SK-N-MC (cell line): ENCODE results near the gene FOXP1.

ENCODE experiments used
- DNase-seq: peaks from one replicate; pipeline ENCODE4 v3.0.0-alpha.2; 2011; ENCODE audit warnings: low read depth, low spot score
- H3K27ac ChIP-seq: fragments of 200-600 bp; sonication (generic); 2 replicates; pipeline ENCODE4 v1.5.1; 2016; ENCODE audit warnings: mixed run types
- H3K36me3 ChIP-seq: fragments of 200-600 bp; sonication (generic); 2 replicates; pipeline ENCODE4 v1.6.1; 2017; ENCODE audit warnings: antibody characterized with exemption, low read length, mixed read lengths; ENCODE audit not compliant: insufficient read depth
- H3K4me3 ChIP-seq: fragments of 200-600 bp; sonication (generic); 2 replicates; pipeline ENCODE4 v1.5.1; 2016
- H3K9ac ChIP-seq: fragments of 200-600 bp; sonication (generic); 2 replicates; pipeline ENCODE4 v1.8.0; 2017; ENCODE audit warnings: mixed run types, mixed read lengths; ENCODE audit not compliant: insufficient read length
- H3K9me3 ChIP-seq: fragments of 200-600 bp; sonication (generic); 2 replicates; pipeline ENCODE4 v1.6.1; 2017; ENCODE audit warnings: low read depth, mild to moderate bottlenecking, antibody characterized with exemption, low read length, moderate library complexity, mixed read lengths
- EZH2 ChIP-seq: fragments of 200-600 bp; sonication (generic); IDR thresholded peaks from one replicate; pipeline ENCODE4 v1.6.1; 2017; ENCODE audit warnings: antibody characterized with exemption
- FOXP2 ChIP-seq: optimal IDR thresholded peaks from 2 replicates; pipeline ENCODE3; 2011; ENCODE audit warnings: mild to moderate bottlenecking, moderate library complexity; ENCODE audit not compliant: insufficient read depth; ENCODE audit errors: extremely low read length, control extremely low read depth
- POLR2AphosphoS5 ChIP-seq: IDR thresholded peaks from 2 replicates; pipeline ENCODE4 v1.6.1; 2012; ENCODE audit warnings: mild to moderate bottlenecking, low read depth, low read length, borderline replicate concordance

The FOXP1 gene

GRCh38 chr3:71140477-71140876, 443.1 kb downstream of the FOXP1 start:
- Histone ChIP-seq H3K36me3 (no peaks in the 10 kb centered on the region), H3K4me3 (no peak overlapping the region), H3K27ac (no peak overlapping the region), H3K9ac (no peak overlapping the region), H3K9me3 (no peaks in the 10 kb centered on the region)
- DNase-seq = no peak
- no peak for TF ChIP-seq EZH2

- no peak for DNase-seq
- Histone ChIP-seq H3K9me3 (no peaks in the 10 kb centered on the region), H3K9ac (no peak overlapping the region), H3K4me3 (no peak overlapping the region), H3K27ac (no peak overlapping the region), H3K36me3 (no peaks in the 10 kb centered on the region)
- no peak for TF ChIP-seq EZH2
- TF ChIP-seq POLR2AphosphoS5 = no peak
- no peak for TF ChIP-seq FOXP2
Measured at GRCh38 chr3:71139496-71139895, 444.0 kb downstream of the FOXP1 start.

GRCh38 chr3:71138410-71138809, 445.1 kb downstream of the FOXP1 start:
- no peaks in the 10 kb centered on the region for H3K9me3 ChIP-seq
- DNase-seq = no peak
- no peak for TF ChIP-seq EZH2
- no peak for TF ChIP-seq FOXP2
- TF ChIP-seq POLR2AphosphoS5 = no peak
- no peak overlapping the region for H3K9ac ChIP-seq
- H3K36me3 ChIP-seq = no peaks in the 10 kb centered on the region
- H3K27ac ChIP-seq = no peak overlapping the region
- H3K4me3 ChIP-seq = no peak overlapping the region

- H3K27ac ChIP-seq = no peak overlapping the region
- no peaks in the 10 kb centered on the region for H3K9me3 ChIP-seq
- H3K36me3 ChIP-seq = no peaks in the 10 kb centered on the region
- no peak overlapping the region for H3K4me3 ChIP-seq
- no peak for TF ChIP-seq FOXP2
- TF ChIP-seq POLR2AphosphoS5 = no peak
- no peak overlapping the region for H3K9ac ChIP-seq
- no peak for DNase-seq
Measured at GRCh38 chr3:71136276-71136675, 447.3 kb downstream of the FOXP1 start.

GRCh38 chr3:71135373-71136088, 448.0 kb downstream of the FOXP1 start:
- no peak for DNase-seq
- Histone ChIP-seq H3K36me3 (no peaks in the 10 kb centered on the region), H3K4me3 (no peak overlapping the region), H3K9ac (no peak overlapping the region), H3K9me3 (no peaks in the 10 kb centered on the region), H3K27ac (no peak overlapping the region)
- TF ChIP-seq POLR2AphosphoS5 = no peak
- no peak for TF ChIP-seq FOXP2
- TF ChIP-seq EZH2 = no peak

GRCh38 chr3:71134521-71134920, 449.0 kb downstream of the FOXP1 start:
- TF ChIP-seq POLR2AphosphoS5 (no peak), EZH2 (no peak), FOXP2 (no peak)
- H3K36me3 ChIP-seq = no peaks in the 10 kb centered on the region
- no peak overlapping the region for H3K4me3 ChIP-seq
- DNase-seq = no peak
- H3K9ac ChIP-seq = no peak overlapping the region
- no peak overlapping the region for H3K27ac ChIP-seq
- H3K9me3 ChIP-seq = no peaks in the 10 kb centered on the region

- TF ChIP-seq EZH2 (no peak), POLR2AphosphoS5 (no peak), FOXP2 (no peak)
- Histone ChIP-seq H3K27ac (no peak overlapping the region), H3K9ac (no peak overlapping the region), H3K9me3 (no peaks in the 10 kb centered on the region), H3K4me3 (no peak overlapping the region), H3K36me3 (no peaks in the 10 kb centered on the region)
- no peak for DNase-seq
Measured at GRCh38 chr3:71133865-71134264, 449.7 kb downstream of the FOXP1 start.

- Histone ChIP-seq H3K9me3 (no peaks in the 10 kb centered on the region), H3K36me3 (no peaks in the 10 kb centered on the region), H3K27ac (no peak overlapping the region), H3K4me3 (no peak overlapping the region), H3K9ac (no peak overlapping the region)
- TF ChIP-seq FOXP2 (no peak), EZH2 (no peak), POLR2AphosphoS5 (no peak)
- no peak for DNase-seq
Measured at GRCh38 chr3:71132995-71133730, 450.4 kb downstream of the FOXP1 start.
